ENCODE results near the gene MLLT10.
"Not testable (repeated sequence)": the region's sequence is repeated elsewhere in the genome, so short reads cannot be mapped to it uniquely, and the experiment has no call there.

MLLT10 gene

GRCh38 chr10:21581421-21581834, 47.4 kb downstream of the MLLT10 start:
- not testable (repeated sequence) for H3K27ac ChIP-seq (ENCODE audit: low read length); H3K4me1 ChIP-seq (ENCODE audit: insufficient read depth, low read length); H3K27me3 ChIP-seq (ENCODE audit: insufficient read depth, low read length); H3K4me3 ChIP-seq (ENCODE audit: low read length); H3K9ac ChIP-seq (ENCODE audit: low read depth, low read length); H3K9me3 ChIP-seq (ENCODE audit: insufficient read depth, low read depth, low read length)
- H3K36me3 ChIP-seq (ENCODE audit: insufficient read depth, low read depth, low read length) = peaks cover 19% of the 10 kb centered on the region

GRCh38 chr10:21584834-21585530, 51.0 kb downstream of the MLLT10 start:
- Histone ChIP-seq H3K36me3 (ENCODE audit: insufficient read depth, low read depth, low read length) (peaks cover 39% of the 10 kb centered on the region), H3K4me3 (ENCODE audit: low read length) (no peak overlapping the region), H3K9ac (ENCODE audit: low read depth, low read length) (no peak overlapping the region), H3K9me3 (ENCODE audit: insufficient read depth, low read depth, low read length) (no peaks in the 10 kb centered on the region), H3K27ac (ENCODE audit: low read length) (no peak overlapping the region), H3K4me1 (ENCODE audit: insufficient read depth, low read length) (0 out of 2 replicates have a peak, but pooled peaks cover 2% of the 10 kb centered on the region), H3K27me3 (ENCODE audit: insufficient read depth, low read length) (no peaks in the 10 kb centered on the region)

- H3K4me3 ChIP-seq (ENCODE audit: low read length) = no peak overlapping the region
- H3K9me3 ChIP-seq (ENCODE audit: insufficient read depth, low read depth, low read length) = no peaks in the 10 kb centered on the region
- H3K27me3 ChIP-seq (ENCODE audit: insufficient read depth, low read length) = no peaks in the 10 kb centered on the region
- H3K36me3 ChIP-seq (ENCODE audit: insufficient read depth, low read depth, low read length) = peaks cover 37% of the 10 kb centered on the region
- H3K4me1 ChIP-seq (ENCODE audit: insufficient read depth, low read length) = 0 out of 2 replicates have a peak, but pooled peaks cover 2% of the 10 kb centered on the region
- H3K9ac ChIP-seq (ENCODE audit: low read depth, low read length) = no peak overlapping the region
- no peak overlapping the region for H3K27ac ChIP-seq (ENCODE audit: low read length)
Measured at GRCh38 chr10:21587391-21587790, 53.4 kb downstream of the MLLT10 start.

GRCh38 chr10:21588159-21588558, 54.1 kb downstream of the MLLT10 start:
- not testable (repeated sequence) for H3K27ac ChIP-seq (ENCODE audit: low read length); H3K4me3 ChIP-seq (ENCODE audit: low read length)
- H3K36me3 ChIP-seq (ENCODE audit: insufficient read depth, low read depth, low read length) = peaks cover 37% of the 10 kb centered on the region

GRCh38 chr10:21593986-21594385, 60.0 kb downstream of the MLLT10 start:
- Histone ChIP-seq H3K4me3 (ENCODE audit: low read length) (no peak overlapping the region), H3K9me3 (ENCODE audit: insufficient read depth, low read depth, low read length) (no peaks in the 10 kb centered on the region), H3K27me3 (ENCODE audit: insufficient read depth, low read length) (no peaks in the 10 kb centered on the region), H3K36me3 (ENCODE audit: insufficient read depth, low read depth, low read length) (peaks cover 5% of the 10 kb centered on the region), H3K27ac (ENCODE audit: low read length) (no peak overlapping the region), H3K4me1 (ENCODE audit: insufficient read depth, low read length) (no peaks in the 10 kb centered on the region), H3K9ac (ENCODE audit: low read depth, low read length) (no peak overlapping the region)

More at GRCh38 chr10:21588159-21588558, 54.1 kb downstream of the MLLT10 start:
- not testable (repeated sequence) for H3K9ac ChIP-seq (ENCODE audit: low read depth, low read length); H3K27me3 ChIP-seq (ENCODE audit: insufficient read depth, low read length); H3K4me1 ChIP-seq (ENCODE audit: insufficient read depth, low read length); H3K9me3 ChIP-seq (ENCODE audit: insufficient read depth, low read depth, low read length)

- no peak overlapping the region for H3K9ac ChIP-seq (ENCODE audit: low read depth, low read length)
- H3K9me3 ChIP-seq (ENCODE audit: insufficient read depth, low read depth, low read length) = no peaks in the 10 kb centered on the region
- no peaks in the 10 kb centered on the region for H3K36me3 ChIP-seq (ENCODE audit: insufficient read depth, low read depth, low read length)
- H3K27me3 ChIP-seq (ENCODE audit: insufficient read depth, low read length) = no peaks in the 10 kb centered on the region
- no peak overlapping the region for H3K27ac ChIP-seq (ENCODE audit: low read length)
- H3K4me3 ChIP-seq (ENCODE audit: low read length) = no peak overlapping the region
- no peaks in the 10 kb centered on the region for H3K4me1 ChIP-seq (ENCODE audit: insufficient read depth, low read length)
Measured at GRCh38 chr10:21599582-21599981, 65.5 kb downstream of the MLLT10 start.

GRCh38 chr10:21600804-21601433, 66.9 kb downstream of the MLLT10 start:
- no peak overlapping the region for H3K9ac ChIP-seq (ENCODE audit: low read depth, low read length)
- no peak overlapping the region for H3K27ac ChIP-seq (ENCODE audit: low read length)
- H3K9me3 ChIP-seq (ENCODE audit: insufficient read depth, low read depth, low read length) = no peaks in the 10 kb centered on the region
- peaks cover under 1% of the 10 kb centered on the region; the same call in 1 of the 2 replicates for H3K36me3 ChIP-seq (ENCODE audit: insufficient read depth, low read depth, low read length)
- no peaks in the 10 kb centered on the region for H3K27me3 ChIP-seq (ENCODE audit: insufficient read depth, low read length)
- no peak overlapping the region for H3K4me3 ChIP-seq (ENCODE audit: low read length)
- no peaks in the 10 kb centered on the region for H3K4me1 ChIP-seq (ENCODE audit: insufficient read depth, low read length)

GRCh38 chr10:21602313-21602712, 68.3 kb downstream of the MLLT10 start:
- H3K27me3 ChIP-seq (ENCODE audit: insufficient read depth, low read length) = no peaks in the 10 kb centered on the region
- no peak overlapping the region for H3K9ac ChIP-seq (ENCODE audit: low read depth, low read length)
- no peaks in the 10 kb centered on the region for H3K4me1 ChIP-seq (ENCODE audit: insufficient read depth, low read length)
- no peak overlapping the region for H3K27ac ChIP-seq (ENCODE audit: low read length)
- H3K4me3 ChIP-seq (ENCODE audit: low read length) = no peak overlapping the region
- H3K36me3 ChIP-seq (ENCODE audit: insufficient read depth, low read depth, low read length) = peaks cover 13% of the 10 kb centered on the region; the same call in 1 of the 2 replicates
- H3K9me3 ChIP-seq (ENCODE audit: insufficient read depth, low read depth, low read length) = no peaks in the 10 kb centered on the region

GRCh38 chr10:21603721-21604120, 69.7 kb downstream of the MLLT10 start:
- Histone ChIP-seq H3K9me3 (ENCODE audit: insufficient read depth, low read depth, low read length) (peaks cover 12% of the 10 kb centered on the region; the same call in 1 of the 2 replicates), H3K27me3 (ENCODE audit: insufficient read depth, low read length) (no peaks in the 10 kb centered on the region), H3K36me3 (ENCODE audit: insufficient read depth, low read depth, low read length) (peaks cover 21% of the 10 kb centered on the region; the same call in 1 of the 2 replicates), H3K9ac (ENCODE audit: low read depth, low read length) (no peak overlapping the region), H3K4me3 (ENCODE audit: low read length) (no peak overlapping the region), H3K4me1 (ENCODE audit: insufficient read depth, low read length) (no peaks in the 10 kb centered on the region), H3K27ac (ENCODE audit: low read length) (no peak overlapping the region)

GRCh38 chr10:21604651-21605050, 70.6 kb downstream of the MLLT10 start:
- no peaks in the 10 kb centered on the region for H3K4me1 ChIP-seq (ENCODE audit: insufficient read depth, low read length)
- H3K9me3 ChIP-seq (ENCODE audit: insufficient read depth, low read depth, low read length) = peaks cover 14% of the 10 kb centered on the region; the same call in 1 of the 2 replicates
- H3K36me3 ChIP-seq (ENCODE audit: insufficient read depth, low read depth, low read length) = peaks cover 21% of the 10 kb centered on the region; the same call in 1 of the 2 replicates
- H3K4me3 ChIP-seq (ENCODE audit: low read length) = no peak overlapping the region
- H3K27ac ChIP-seq (ENCODE audit: low read length) = no peak overlapping the region
- H3K9ac ChIP-seq (ENCODE audit: low read depth, low read length) = no peak overlapping the region
- H3K27me3 ChIP-seq (ENCODE audit: insufficient read depth, low read length) = no peaks in the 10 kb centered on the region

GRCh38 chr10:21607907-21608306, 73.9 kb downstream of the MLLT10 start:
- Histone ChIP-seq H3K4me3 (ENCODE audit: low read length) (no peak overlapping the region), H3K9ac (ENCODE audit: low read depth, low read length) (no peak overlapping the region), H3K36me3 (ENCODE audit: insufficient read depth, low read depth, low read length) (peaks cover 21% of the 10 kb centered on the region; the same call in 1 of the 2 replicates), H3K4me1 (ENCODE audit: insufficient read depth, low read length) (no peaks in the 10 kb centered on the region), H3K27me3 (ENCODE audit: insufficient read depth, low read length) (no peaks in the 10 kb centered on the region), H3K9me3 (ENCODE audit: insufficient read depth, low read depth, low read length) (peaks cover 14% of the 10 kb centered on the region; the same call in 1 of the 2 replicates), H3K27ac (ENCODE audit: low read length) (no peak overlapping the region)

- Histone ChIP-seq H3K27me3 (ENCODE audit: insufficient read depth, low read length) (no peaks in the 10 kb centered on the region), H3K27ac (ENCODE audit: low read length) (no peak overlapping the region), H3K4me3 (ENCODE audit: low read length) (no peak overlapping the region), H3K36me3 (ENCODE audit: insufficient read depth, low read depth, low read length) (peaks cover 10% of the 10 kb centered on the region; the same call in 1 of the 2 replicates), H3K9me3 (ENCODE audit: insufficient read depth, low read depth, low read length) (0 out of 2 replicates have a peak, but pooled peaks cover under 1% of the 10 kb centered on the region), H3K4me1 (ENCODE audit: insufficient read depth, low read length) (no peaks in the 10 kb centered on the region), H3K9ac (ENCODE audit: low read depth, low read length) (no peak overlapping the region)
Measured at GRCh38 chr10:21614000-21614399, 80.0 kb downstream of the MLLT10 start.

All from iPS-20b (cell line).